ENCODE measurements around the gene CD80.

The CD80 gene

GRCh38 chr3:119585856-119586570 is 26.6 kb upstream of the CD80 start:
- no peaks in the 10 kb centered on the region for H3K9me3 ChIP-seq (ENCODE audit: control insufficient read depth, low read length)
- H2AFZ ChIP-seq: no peak overlapping the region
- H3K36me3 ChIP-seq (ENCODE audit: control insufficient read depth, insufficient read depth, low read length): no peaks in the 10 kb centered on the region
- H3K27ac ChIP-seq: no peak overlapping the region
- no peaks in the 10 kb centered on the region for H3K27me3 ChIP-seq (ENCODE audit: control insufficient read depth, insufficient read depth, low read length)
- no peak overlapping the region for H3K4me2 ChIP-seq (ENCODE audit: low read length)
- H3K4me3 ChIP-seq (ENCODE audit: low read depth, low read length): no peak overlapping the region
- H3K4me1 ChIP-seq: no peaks in the 10 kb centered on the region
- no peaks in the 10 kb centered on the region for H3K79me2 ChIP-seq
- no peak for TF ChIP-seq CTCF (IDR thresholded peaks at IDR 0.05)
- no peak overlapping the region for H3K9ac ChIP-seq

DNA sequence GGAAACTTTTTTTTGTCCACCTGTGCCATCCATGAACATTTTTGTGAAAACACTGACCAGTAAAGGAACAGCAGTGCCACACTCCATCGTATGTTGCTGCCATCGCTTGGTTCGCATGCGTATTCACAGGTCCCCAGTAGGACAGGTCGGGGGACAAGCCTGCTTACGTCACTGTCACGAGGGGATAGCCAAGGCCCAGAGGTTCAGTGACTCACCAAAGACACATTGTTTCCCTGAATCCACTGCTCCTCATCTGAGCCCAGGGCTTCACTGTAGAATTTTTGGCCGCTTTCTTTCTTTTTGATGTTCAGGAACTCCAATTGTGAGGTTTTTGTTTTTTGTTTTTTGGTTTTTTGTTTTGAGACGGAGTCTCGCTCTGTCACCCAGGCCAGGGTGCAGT is 25.8 kb upstream of the CD80 start:
- no peak overlapping the region for H2AFZ ChIP-seq
- H3K4me2 ChIP-seq (ENCODE audit: low read length): no peak overlapping the region
- H3K4me1 ChIP-seq: peaks cover 5% of the 10 kb centered on the region
- no peaks in the 10 kb centered on the region for H3K9me3 ChIP-seq (ENCODE audit: control insufficient read depth, low read length)
- no peak for TF ChIP-seq CTCF (IDR thresholded peaks at IDR 0.05)
- no peak overlapping the region for H3K4me3 ChIP-seq (ENCODE audit: low read depth, low read length)
- no peak overlapping the region for H3K27ac ChIP-seq
- H3K79me2 ChIP-seq: no peaks in the 10 kb centered on the region
- no peaks in the 10 kb centered on the region for H3K27me3 ChIP-seq (ENCODE audit: control insufficient read depth, insufficient read depth, low read length)
- no peak overlapping the region for H3K9ac ChIP-seq
- no peaks in the 10 kb centered on the region for H3K36me3 ChIP-seq (ENCODE audit: control insufficient read depth, insufficient read depth, low read length)

GRCh38 chr3:119582178-119582577 is 22.8 kb upstream of the CD80 start:
- Histone ChIP-seq H3K27ac (no peak overlapping the region), H3K36me3 (ENCODE audit: control insufficient read depth, insufficient read depth, low read length) (no peaks in the 10 kb centered on the region), H3K4me2 (ENCODE audit: low read length) (no peak overlapping the region), H3K27me3 (ENCODE audit: control insufficient read depth, insufficient read depth, low read length) (no peaks in the 10 kb centered on the region), H3K79me2 (no peaks in the 10 kb centered on the region), H2AFZ (no peak overlapping the region), H3K4me1 (peaks cover 9% of the 10 kb centered on the region), H3K9me3 (ENCODE audit: control insufficient read depth, low read length) (no peaks in the 10 kb centered on the region), H3K9ac (no peak overlapping the region), H3K4me3 (ENCODE audit: low read depth, low read length) (no peak overlapping the region)
- no peak for TF ChIP-seq CTCF (IDR thresholded peaks at IDR 0.05)

DNA sequence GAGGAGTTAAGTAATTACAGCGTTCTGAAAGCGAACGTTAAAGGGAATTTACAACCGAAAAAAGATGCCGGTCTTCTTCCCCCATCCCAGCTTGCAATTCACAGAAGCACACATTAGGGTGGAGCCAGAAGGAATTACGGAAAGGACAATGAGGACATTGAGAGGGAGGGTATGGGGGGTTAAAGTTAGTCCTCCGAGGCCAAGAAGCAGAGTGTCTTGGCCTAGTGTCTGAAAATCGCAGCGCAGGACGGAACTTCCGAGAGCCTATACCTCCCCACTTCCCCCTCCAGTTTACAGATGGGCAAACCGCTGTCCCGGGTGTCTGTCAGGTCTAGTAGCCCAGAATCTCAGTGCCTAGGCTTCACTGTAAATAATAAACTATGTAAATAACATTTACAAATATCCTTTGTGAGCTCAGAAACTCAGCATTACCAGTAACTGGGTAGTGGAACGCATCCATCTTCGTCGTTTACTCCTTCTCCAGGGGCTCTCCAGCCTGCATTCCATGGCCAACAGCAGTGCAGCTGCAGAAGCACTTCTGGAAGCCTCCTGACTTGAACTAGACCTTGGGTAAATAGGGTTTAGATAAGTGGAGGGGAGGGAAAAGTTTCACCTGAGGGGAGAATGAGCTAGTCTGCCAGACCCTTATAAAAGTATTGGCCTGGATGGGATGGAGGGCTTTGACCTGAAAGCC is 20.8 kb upstream of the CD80 start:
- no peaks in the 10 kb centered on the region for H3K27me3 ChIP-seq (ENCODE audit: control insufficient read depth, insufficient read depth, low read length)
- peak overlapping the region; percentile 94 for H2AFZ ChIP-seq
- peaks cover 9% of the 10 kb centered on the region for H3K4me1 ChIP-seq
- H3K9me3 ChIP-seq (ENCODE audit: control insufficient read depth, low read length): no peaks in the 10 kb centered on the region
- no peaks in the 10 kb centered on the region for H3K79me2 ChIP-seq
- H3K36me3 ChIP-seq (ENCODE audit: control insufficient read depth, insufficient read depth, low read length): no peaks in the 10 kb centered on the region
- peak overlapping the region; percentile 52 for H3K4me3 ChIP-seq (ENCODE audit: low read depth, low read length)
- H3K27ac ChIP-seq: peak overlapping the region; percentile 85
- no peak overlapping the region for H3K9ac ChIP-seq
- peak overlapping the region; percentile 93 for H3K4me2 ChIP-seq (ENCODE audit: low read length)
- TF ChIP-seq CTCF (IDR thresholded peaks at IDR 0.05): no peak
